ENCODE data around the gene TECTB. TPM values are rescaled to one million over a fixed set of nuclear protein-coding genes. Genes with fewer than 3 reads are reported as not detected.

Gene TECTB
- total RNA-seq, 1 donor from 2014 or later, result not detected

- DNase-seq (ENCODE audit: low read depth), result no peak
These were observed 24.9 kb downstream of the TECTB start for GRCh38 chr10:112308125-112308502.

- DNase-seq (ENCODE audit: low read depth), result no peak
These were observed 28.3 kb downstream of the TECTB start for GRCh38 chr10:112311481-112311880.

- DNase-seq (ENCODE audit: low read depth), result no peak
These were observed 30.0 kb downstream of the TECTB start for GRCh38 chr10:112313234-112313633.

GRCh38 chr10:112313911-112314310 is 30.7 kb downstream of the TECTB start:
- DNase-seq (ENCODE audit: low read depth), result no peak

GRCh38 chr10:112314822-112315474 is 31.7 kb downstream of the TECTB start:
- peak; percentile 56 for DNase-seq (ENCODE audit: low read depth)

- DNase-seq (ENCODE audit: low read depth), result no peak
These were observed 44.5 kb downstream of the TECTB start for GRCh38 chr10:112327678-112328077.

GRCh38 chr10:112330162-112330561 is 47.0 kb downstream of the TECTB start:
- DNase-seq (ENCODE audit: low read depth), result no peak

GRCh38 chr10:112330607-112331160 is 47.5 kb downstream of the TECTB start:
- DNase-seq (ENCODE audit: low read depth), result no peak

- DNase-seq (ENCODE audit: low read depth), result no peak
These were observed 48.8 kb downstream of the TECTB start for GRCh38 chr10:112332022-112332421.

GRCh38 chr10:112332509-112333228 is 49.5 kb downstream of the TECTB start:
- peak; percentile 56 for DNase-seq (ENCODE audit: low read depth)

GRCh38 chr10:112333452-112333851 is 50.3 kb downstream of the TECTB start:
- no peak for DNase-seq (ENCODE audit: low read depth)

- peak; percentile 22 for DNase-seq (ENCODE audit: low read depth)
These were observed 52.1 kb downstream of the TECTB start for GRCh38 chr10:112335111-112335867.

GRCh38 chr10:112335868-112336265 is 52.7 kb downstream of the TECTB start:
- peak; percentile 36 for DNase-seq (ENCODE audit: low read depth)

GRCh38 chr10:112336556-112337201 is 53.5 kb downstream of the TECTB start:
- no peak for DNase-seq (ENCODE audit: low read depth)

GRCh38 chr10:112338957-112339356 is 55.8 kb downstream of the TECTB start:
- DNase-seq (ENCODE audit: low read depth), result no peak

- DNase-seq (ENCODE audit: low read depth), result no peak
These were observed 57.4 kb downstream of the TECTB start for GRCh38 chr10:112340601-112341000.

- no peak for DNase-seq (ENCODE audit: low read depth)
These were observed 60.0 kb downstream of the TECTB start for GRCh38 chr10:112343056-112343806.

- DNase-seq (ENCODE audit: low read depth), result no peak
These were observed 61.1 kb downstream of the TECTB start for GRCh38 chr10:112344261-112344660.

GRCh38 chr10:112345202-112345601 is 62.0 kb downstream of the TECTB start:
- no peak for DNase-seq (ENCODE audit: low read depth)

- no peak for DNase-seq (ENCODE audit: low read depth)
These were observed 62.5 kb downstream of the TECTB start for GRCh38 chr10:112345743-112346142.

GRCh38 chr10:112346774-112347173 is 63.6 kb downstream of the TECTB start:
- no peak for DNase-seq (ENCODE audit: low read depth)

All from renal cortical epithelial cell (primary cell).